Activated T-cell treated with anti-CD3 and anti-CD28 coated beads for 48 hours (primary cell): ENCODE results near the gene MCHR1.
"Not testable (repeated sequence)": the region's sequence is repeated elsewhere in the genome, so short reads cannot be mapped to it uniquely, and the experiment has no call there.

ENCODE experiments used
- DNase-seq: peaks from one replicate; pipeline ENCODE4 v3.0.0-alpha.2; 2020; ENCODE audit warnings: low read depth

The MCHR1 gene

DNA sequence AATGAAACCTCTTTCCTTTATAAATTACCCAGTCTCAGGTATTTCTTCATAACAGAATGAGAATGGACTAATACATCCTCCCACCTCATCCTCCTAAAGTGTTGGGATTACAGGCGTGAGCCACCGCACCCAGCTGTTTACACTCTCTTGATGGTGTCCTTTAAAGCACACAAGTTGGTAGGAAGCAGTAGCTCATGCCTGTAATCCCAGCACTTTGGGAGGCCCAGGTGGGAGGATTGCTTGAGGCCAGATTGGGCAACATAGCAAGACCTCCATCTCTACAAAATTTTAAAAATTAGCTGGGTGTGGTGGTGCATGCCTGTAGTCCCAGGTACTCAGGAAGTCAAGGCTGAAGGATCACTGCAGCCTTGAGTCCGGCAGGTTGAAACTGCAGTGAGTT lies 23.3 kb upstream of the MCHR1 start:
- DNase-seq, result not testable (repeated sequence)

DNA sequence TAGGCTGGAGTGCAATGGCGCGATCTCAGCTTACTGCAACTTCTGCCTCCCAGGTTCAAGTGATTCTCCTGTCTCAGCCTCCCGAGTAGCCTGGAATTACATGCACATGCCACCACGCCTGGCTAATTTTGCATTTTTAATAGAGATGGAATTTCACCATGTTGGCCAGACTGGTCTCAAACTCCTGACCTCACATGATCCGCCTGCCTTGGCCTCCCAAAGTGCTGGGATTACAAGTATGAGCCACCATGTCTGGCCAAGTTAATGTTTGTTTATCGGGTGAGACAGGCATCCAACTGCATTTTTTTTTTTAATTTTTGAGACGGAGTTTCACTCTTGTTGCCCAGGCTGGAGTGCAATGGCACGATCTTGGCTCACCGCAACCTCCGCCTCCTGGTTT lies 22.6 kb upstream of the MCHR1 start:
- not testable (repeated sequence) for DNase-seq

DNA sequence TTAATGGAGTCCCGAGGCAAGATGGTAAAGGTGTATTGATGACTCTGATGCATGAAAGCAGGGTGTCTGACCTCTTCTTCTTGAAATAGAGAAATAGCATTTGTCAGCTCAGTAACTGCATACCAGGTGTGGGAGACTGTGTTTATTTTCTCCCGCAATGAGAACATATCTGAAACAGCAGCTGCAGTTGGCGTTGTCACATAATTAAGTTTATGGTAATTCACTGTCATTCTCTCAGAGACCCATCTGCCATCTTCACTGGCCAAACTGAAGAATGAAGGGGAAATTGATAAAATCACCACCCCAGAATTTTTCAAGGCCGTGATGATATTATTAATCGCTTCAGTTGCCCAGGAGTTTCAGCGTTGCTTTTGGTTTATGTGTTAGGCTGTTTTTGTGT lies 20.1 kb upstream of the MCHR1 start:
- no peak for DNase-seq

DNA sequence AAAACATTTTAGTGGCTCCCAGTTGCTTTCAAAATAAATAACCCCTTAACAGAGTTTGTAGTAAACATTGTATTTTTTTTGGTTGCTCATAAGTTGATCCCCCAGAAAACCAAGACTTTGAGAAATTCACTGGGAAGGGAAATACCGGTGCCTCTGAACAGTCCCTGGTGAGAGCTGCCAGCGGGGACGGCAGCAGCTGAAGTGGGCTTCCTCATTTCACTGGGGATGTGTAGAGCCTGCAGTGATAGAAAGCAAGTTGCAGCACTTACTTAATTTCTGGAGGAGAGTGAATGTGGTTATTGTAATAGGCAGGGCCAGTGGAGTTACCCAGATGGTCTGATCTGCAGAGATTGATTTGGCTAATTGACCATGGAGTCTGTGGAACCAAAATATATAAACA lies 18.6 kb upstream of the MCHR1 start:
- no peak for DNase-seq

DNA sequence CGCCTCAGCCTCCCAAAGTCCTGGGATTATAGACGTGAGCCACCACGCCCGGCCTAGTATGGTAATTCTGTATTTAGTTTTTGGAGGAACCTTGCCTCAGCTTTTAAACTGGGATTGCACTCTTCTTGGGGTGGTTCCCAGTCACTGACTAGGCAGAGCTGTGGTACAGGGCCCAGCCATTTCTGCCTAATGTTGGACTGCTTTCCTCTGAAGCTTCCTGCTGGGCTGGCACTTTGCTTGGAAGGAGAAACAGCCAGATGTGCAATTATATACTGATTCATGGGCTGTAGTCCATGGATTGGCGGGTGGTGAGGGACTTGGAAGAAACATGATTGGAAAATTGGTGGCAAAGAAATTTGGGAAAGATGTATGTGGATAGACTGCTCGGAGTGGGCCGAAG lies 17.6 kb upstream of the MCHR1 start:
- DNase-seq, result no peak

DNA sequence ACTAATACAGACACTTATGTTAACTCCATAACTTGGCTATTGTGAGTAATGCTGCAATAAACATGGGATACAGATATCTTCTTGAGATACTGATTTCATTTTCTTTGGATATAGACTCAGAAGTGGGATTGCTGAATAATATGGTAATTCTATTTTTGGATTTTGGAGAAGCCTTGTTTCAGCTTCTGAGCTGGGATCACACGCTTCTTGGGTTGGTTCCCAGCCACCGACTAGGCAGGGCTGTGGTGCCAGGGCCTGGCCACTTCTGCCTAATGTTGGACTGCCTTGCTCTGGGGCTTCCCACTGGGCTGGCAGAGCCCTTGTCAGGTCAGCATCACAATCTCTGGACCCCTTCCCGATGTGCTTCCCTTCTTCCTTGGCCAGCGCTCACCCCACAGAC lies 14.0 kb upstream of the MCHR1 start:
- no peak for DNase-seq

DNA sequence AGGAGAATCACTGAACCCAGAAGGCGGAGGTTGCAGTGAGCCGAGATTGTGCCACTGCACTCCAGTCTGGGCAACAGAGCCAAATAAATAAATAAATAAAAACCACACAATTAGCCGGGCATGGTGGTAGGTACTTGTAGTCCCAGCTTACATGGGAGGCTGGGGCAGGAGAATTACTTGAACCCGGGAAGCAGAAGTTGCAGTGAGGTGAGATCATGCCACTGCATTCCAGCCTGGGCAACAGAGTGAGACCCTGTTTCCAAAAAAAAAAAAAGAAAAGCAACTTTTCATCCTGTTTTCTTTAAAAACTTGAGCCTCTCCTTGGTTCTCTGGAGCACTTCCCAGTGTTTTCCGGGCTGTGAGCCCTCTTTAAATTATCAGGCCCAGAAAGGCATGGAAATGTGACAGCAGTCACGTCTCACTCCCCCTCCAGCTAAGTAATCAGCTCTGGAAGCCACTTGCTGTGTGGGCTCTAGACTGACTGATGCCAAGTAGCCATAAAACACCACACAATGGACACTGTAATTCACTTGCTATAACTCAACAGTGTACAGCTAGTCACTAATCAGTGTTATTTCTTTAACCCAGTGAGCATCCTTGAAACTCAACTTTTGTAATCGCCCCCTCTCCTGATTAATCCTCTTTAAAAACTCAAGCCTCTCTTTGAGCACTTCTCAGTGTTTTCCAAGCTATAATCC lies 13.0 kb upstream of the MCHR1 start:
- no peak for DNase-seq

DNA sequence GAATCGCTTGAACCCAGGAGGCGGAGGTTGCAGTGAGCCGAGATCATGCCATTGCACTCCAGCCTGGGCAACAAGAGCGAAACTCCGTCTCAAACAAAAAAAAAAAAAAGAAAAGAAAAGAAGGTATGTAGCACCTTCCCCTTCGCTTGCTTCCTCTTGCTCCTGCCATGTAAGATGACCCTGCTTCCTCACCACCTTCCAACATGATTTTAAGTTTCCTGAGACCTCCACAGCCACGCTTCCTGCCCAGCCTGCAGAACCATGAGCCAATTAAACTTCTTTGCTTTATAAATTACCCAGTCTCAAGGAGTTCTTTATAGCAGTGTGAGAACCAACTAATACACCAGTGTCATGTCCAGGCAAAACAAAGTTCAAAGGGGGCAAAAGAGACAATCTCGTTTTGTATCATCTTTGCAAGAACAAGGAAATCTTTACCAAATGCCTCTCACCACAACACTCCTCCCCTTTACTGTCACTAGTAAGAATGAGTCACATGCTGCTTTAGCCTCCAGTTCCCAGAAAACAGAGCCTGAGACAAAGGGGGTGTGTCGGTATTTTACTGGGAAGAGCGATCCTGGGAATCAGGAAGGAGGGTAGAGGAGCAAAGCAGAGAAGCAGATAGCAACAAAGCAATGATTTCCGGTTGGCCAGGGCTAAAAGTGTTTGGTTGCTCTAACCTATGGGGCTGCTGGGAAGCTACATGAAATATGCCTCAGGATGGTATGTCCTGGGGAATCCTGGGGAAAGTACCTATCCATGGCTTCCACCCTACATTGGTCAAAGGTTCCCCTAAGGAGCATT lies 10.5 kb upstream of the MCHR1 start:
- no peak for DNase-seq

DNA sequence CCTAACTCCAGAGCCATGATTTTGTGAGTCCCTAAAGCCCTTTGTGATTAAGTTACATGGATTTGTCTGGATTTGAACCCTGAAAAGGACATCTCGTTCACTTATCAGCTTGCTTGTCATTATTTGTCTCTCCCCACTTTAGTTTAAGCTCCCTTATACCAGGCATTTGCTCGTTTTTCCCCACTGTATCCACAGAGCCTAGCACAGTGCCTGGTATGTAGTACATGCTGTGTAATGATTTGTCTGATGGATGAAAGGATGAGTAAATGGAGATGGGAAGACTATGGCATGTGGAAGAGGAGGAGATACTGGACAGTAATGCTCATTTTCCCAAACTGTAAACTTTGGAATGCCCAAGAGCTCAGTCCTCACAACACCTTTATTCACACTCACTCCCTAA lies 9.2 kb upstream of the MCHR1 start:
- DNase-seq, result no peak

DNA sequence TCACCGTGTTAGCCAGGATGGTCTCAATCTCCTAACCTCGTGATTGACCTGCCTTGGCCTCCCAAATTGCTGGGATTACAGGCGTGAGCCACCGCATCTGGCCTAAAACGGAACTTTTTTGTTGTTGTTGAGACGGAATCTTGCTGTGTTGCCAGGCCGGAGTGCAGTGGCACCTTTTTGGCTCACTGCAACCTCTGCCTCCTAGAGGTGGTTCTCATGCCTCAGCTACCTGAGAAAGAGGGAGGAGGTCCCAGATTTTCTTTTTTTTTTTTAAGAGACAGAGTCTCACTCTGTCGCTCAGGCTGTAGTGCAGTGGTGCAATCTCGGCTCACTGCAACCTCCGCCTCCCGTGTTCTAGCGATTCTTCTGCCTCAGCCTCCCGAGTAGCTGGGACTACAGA lies 7.9 kb upstream of the MCHR1 start:
- DNase-seq, result no peak

DNA sequence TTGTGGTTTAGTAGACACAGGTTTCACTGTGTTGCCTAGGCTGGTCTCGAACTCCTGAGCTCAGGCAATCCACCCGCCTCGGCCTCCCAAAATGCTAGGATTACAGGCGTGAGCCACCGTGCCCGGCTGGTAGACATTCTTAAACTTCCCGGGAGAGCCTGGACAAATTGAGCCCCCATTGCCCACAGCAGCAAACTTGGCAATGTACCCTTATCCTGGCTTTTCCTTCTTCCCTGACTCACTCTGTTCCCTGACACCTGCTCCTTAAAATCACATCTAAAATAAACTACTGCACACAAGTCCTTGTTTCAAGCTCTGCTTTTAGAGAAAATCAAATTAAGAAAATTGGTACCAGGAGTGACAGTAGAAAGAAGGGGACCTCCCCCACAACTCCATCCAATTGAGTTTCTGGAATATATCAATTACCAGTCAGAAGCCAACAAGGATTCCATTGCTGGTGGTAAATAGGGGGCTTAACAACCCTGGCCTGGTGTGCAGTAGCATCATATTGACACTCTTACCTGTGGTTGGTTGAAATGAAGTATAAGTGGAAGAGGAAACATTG lies 7.4 kb upstream of the MCHR1 start:
- DNase-seq, result no peak

DNA sequence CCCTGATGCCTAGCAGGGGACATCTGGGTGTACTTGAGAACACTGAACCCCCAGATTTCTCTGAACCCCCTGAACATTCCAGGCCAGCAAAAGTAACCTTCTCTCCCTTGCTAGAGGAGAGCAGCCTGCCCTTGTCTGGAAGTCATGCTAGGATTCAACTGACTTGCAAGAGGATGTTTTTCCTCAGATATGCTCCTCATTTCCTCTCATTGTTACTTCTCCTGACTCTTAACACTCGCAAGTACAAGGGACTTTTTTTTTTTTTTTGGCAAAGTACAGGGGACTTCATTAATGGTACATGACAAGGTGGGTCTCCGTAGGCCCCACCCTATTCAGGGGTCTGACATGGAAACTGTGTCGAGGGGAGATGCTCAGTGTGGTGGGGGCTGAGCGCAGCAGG lies 6.3 kb upstream of the MCHR1 start:
- DNase-seq, result no peak

DNA sequence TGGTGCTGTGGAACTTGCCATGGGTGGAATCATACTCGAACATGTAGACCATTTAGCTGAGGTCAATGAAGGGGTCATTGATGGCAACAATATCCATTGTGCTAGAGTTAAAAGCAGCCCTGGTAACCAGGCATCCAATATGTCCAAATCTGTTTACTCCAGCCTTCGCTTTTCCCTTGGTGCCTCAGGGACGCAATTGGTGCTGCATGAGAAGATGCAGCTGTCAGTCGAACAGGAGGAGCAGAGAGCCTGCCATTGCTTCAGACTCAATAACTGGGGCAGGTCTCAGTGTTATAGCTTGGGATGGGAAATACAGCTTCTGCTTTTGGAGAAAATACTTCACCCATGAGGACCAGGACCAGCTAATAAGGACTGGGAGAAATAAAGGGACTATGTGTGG lies 5.0 kb upstream of the MCHR1 start:
- no peak for DNase-seq

DNA sequence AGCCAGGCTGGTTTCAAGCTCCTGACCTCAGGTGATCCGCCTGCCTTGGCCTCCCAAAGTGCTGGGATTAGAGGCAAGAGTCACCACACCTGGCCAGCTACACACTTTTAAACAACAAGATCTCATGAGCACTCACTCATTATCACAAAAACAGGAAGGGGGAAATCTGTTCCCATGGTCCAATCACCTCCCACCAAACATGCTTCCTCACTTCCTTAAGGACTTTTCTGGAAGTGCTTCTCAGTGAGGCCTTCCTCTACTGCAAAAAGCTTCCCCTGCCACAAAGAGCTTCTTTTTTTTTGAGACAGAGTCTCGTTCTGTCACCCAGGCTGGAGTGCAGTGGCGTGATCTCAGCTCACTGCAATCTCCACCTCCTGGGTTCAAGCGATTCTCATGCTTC lies 3.1 kb upstream of the MCHR1 start:
- not testable (repeated sequence) for DNase-seq

DNA sequence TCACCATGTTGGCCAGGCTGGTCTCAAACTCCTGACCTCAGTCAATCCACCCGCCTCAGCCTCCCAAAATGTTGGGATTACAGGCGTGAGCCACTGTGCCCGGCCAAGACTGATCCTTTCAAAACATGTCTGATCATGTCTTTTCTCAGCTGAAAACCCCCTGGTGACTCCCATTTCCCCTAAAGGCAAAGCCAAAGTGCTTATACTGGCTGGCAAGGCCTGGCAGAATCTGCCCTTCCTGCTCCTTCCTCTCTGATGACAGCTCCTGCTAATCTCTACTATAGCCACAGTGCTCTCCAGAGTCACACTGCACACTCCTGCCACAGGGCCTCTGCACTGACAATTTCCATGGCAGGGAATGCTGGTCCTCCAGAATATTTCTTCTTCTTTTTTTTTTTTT lies 2.6 kb upstream of the MCHR1 start:
- DNase-seq, result no peak

DNA sequence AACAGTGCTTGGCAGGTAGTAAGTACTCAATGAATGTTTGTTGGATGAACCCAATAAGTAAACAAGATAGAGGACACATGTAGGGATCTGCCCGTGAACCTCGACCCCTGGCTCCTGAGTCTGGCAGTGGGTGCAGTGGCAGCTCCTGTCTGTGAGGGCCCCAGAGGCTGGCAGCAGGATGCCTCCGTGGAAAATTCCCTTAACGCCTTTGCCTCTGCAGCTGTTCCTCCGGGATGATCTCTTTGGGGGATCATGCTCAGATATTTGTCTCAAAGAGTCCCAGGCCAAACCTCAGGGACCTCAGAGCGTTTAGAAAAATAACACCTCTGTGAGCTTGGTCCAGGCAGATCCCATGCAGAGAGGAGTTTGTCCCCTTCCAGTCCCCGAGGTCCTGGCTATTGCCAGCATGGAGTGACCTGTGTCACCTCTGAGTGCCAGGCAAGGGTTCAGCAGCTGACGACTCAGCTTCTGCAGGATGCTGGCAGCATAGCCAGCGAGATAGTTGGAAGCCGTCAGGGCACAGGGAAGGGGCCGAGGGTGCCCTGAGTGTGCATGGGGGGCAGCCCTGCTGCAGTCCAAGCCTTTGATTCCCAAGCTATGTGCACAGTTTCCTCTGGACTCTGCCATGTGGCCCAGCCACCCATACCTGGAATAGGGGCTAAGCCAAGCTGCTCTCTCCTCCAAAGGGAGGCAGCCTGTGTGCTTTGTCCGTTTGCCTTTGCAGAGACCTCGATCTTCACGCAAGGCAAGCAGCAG lies 613 bp upstream of the MCHR1 start:
- DNase-seq, result no peak

DNA sequence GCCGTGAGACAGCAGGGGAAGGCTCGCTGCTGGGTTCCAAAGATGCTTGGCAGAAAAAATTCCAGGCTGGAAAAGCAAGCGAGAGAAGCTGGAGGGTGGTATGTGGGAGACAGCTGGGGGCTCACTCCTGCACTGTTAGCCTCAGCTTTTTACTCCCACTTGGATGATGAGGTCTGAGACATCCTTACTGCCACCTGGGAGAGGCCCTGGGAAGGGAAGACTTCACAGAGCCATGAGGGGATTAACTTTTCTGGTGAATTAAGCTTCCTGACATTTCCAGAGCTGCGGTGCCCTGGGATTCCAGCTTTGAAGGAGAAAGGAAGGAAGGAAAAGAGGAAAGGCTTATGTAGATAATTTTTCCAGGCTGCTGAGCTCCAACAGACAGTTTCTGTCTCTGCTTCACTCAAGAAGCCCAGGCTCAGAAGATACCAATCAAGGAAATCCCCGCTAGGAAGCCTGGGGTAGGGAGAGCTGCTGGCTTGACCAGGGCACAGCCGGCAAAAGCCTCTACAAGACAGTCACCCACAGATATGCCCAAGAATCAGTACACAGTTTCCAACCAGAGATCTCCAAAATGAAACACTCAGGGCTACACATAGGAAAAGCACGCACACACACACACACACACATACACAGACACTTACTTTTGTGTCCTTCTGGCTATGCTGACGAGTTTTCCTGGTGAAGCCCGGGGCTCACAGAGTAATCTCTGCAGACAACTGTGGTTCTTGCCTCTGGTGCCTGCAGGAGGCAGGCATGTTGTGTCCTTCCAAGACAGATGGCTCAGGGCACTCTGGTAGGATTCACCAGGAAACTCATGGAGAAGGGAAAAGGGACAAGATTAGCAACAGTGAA lies 907 bp downstream of the MCHR1 start:
- no peak for DNase-seq

DNA sequence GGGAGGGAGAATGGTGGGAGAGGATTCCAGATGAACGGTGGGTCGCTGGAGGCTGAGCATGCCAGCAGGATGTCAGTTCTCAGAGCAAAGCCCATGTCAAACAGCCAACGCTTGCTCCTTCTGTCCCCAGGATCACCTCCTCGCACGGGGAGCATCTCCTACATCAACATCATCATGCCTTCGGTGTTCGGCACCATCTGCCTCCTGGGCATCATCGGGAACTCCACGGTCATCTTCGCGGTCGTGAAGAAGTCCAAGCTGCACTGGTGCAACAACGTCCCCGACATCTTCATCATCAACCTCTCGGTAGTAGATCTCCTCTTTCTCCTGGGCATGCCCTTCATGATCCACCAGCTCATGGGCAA lies 1.5 kb downstream of the MCHR1 start:
- DNase-seq, result no peak

DNA sequence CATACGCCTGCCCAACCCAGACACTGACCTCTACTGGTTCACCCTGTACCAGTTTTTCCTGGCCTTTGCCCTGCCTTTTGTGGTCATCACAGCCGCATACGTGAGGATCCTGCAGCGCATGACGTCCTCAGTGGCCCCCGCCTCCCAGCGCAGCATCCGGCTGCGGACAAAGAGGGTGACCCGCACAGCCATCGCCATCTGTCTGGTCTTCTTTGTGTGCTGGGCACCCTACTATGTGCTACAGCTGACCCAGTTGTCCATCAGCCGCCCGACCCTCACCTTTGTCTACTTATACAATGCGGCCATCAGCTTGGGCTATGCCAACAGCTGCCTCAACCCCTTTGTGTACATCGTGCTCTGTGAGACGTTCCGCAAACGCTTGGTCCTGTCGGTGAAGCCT lies 2.2 kb downstream of the MCHR1 start:
- DNase-seq, result no peak

DNA sequence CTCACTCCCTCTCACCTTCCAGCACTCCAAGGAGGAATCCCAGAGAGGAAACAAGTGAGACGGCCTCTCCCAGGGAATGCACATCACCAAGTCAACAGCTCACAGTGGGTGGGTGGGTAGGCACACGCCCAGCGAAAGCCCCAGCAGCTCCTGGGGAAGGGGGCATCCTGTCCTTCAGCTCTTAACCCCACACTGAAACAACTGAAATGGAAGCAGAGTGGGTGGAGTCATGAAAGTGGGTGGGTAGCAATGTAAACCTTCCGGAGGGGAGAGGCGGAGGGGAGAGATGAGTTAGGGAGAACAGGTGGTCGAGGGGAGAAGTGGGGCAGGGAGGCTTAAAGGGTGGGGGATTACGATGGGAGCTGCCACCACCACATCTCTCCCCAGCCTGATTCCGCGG lies 5.4 kb downstream of the MCHR1 start:
- DNase-seq, result no peak

DNA sequence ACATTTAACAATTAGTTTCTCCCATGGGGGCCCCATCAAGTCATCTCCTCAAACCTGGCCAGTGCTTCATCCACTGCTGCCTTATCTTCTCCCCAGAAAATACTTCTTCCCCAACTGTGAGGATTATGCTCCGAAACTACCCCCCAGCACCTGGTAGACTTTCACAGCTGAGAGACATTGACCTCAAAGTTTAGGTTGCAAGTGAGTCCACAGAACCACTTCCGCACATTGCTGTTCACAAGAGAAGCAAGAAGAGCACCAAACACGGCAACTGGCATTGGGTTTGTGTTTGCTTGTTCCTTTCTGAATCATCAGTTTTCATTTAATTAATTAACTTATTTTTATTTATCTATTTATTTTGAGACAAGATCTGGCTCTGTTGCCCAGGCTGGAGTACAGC lies 6.1 kb downstream of the MCHR1 start:
- no peak for DNase-seq

DNA sequence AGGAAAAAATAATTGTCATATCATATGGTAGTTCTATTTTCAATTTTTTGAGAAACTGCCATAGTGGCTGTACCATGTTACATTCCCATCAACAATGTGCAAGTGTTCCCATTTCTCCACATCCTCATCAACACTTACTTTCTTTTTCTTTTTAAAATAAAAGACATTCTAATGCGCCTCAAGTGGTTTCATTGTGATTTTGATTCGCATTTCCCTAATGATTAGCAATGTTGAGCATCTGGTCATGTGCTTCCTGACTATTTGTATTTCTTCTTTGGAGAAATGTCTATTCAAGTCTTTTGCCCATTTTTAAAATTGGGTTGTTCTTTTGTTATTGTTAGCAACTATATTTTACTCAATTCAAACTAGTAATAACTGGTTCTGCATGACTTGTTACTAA lies 8.4 kb downstream of the MCHR1 start:
- DNase-seq, result no peak
